HCT116 (cell line): Measurements from ENCODE around the gene MBNL2. TPM values are rescaled to one million over a fixed set of nuclear protein-coding genes. Genes with fewer than 3 reads are reported as not detected.

Experiments used
- ATAC-seq: fragments of 200-7000 bp; cut with Tn5 transposase; 2 replicates; pipeline ENCODE4 v1.9.1; 2020; ENCODE audit warnings: mild to moderate bottlenecking, moderate library complexity
- BruUV-seq: library from RNA; stranded (reverse); fragments of 400-500 nt; replicated peaks from 2 replicates; lab custom pipeline; 2021; lab: Mats Ljungman, UMichigan
- CTCF ChIA-PET: fragments of 300-600 bp; sonication (Branson Sonifier 250); formaldehyde crosslinking; loops from one replicate; lab custom pipeline; 2021; ENCODE audit warnings: antibody characterized with exemption; lab: Charles Lee
- POLR2A ChIA-PET: fragments of 300-600, 350-600 bp; sonication (Branson Sonifier 250); formaldehyde crosslinking; loops from one replicate; lab custom pipeline; 2021; ENCODE audit warnings: antibody characterized with exemption; lab: Charles Lee
- RAD21 ChIA-PET, 2 experiments: fragments of 300-600 bp; sonication (Branson Sonifier 250); formaldehyde crosslinking; loops; one replicate each; lab custom pipeline; 2023; ENCODE audit warnings: low total read pairs in 2 of 2; ENCODE audit not compliant: uncharacterized antibody in 2 of 2, unreplicated experiment in 2 of 2, low non-redundant PET in 1 of 2; lab: Charles Lee
- DNase-seq: peaks from one replicate; pipeline ENCODE4 v3.0.0-alpha.2; 2010; ENCODE audit warnings: low read depth, low spot score
- H2AFZ ChIP-seq: fragments of 200-600 bp; shearing (Covaris generic), sonication (generic); 2 replicates; pipeline ENCODE4 v1.6.1; 2017; ENCODE audit warnings: low read depth, mixed run types, mixed read lengths, antibody characterized with exemption, low read length; ENCODE audit not compliant: poor library complexity, severe bottlenecking
- H3K27ac ChIP-seq: 2 replicates; pipeline ENCODE4 v1.5.1; 2012; ENCODE audit warnings: low read depth, low read length
- H3K27me3 ChIP-seq: fragments of 200-600 bp; sonication (generic); 2 replicates; pipeline ENCODE4 v1.6.1; 2016; ENCODE audit warnings: mixed run types, low read length, mixed read lengths; ENCODE audit not compliant: insufficient read depth
- H3K36me3 ChIP-seq, 2 experiments: fragments of 200-500 bp in 1 of 2; fragments of 200-600 bp in 1 of 2; sonication (Bioruptor generic) in 1 of 2; sonication (generic) in 1 of 2; 2 replicates each; pipeline versions ENCODE4 v1.5.1 to v1.6.1; 2014 to 2016; ENCODE audit warnings: low read length in 2 of 2, inconsistent platforms in 1 of 2, mixed read lengths in 1 of 2, mixed run types in 1 of 2; ENCODE audit not compliant: insufficient read depth in 2 of 2, control insufficient read depth in 1 of 2
- H3K4me1 ChIP-seq, 2 experiments: fragments of 200-600 bp in 1 of 2; sonication (generic) in 1 of 2; 2 replicates each; pipeline versions ENCODE4 v1.5.1 to v1.6.1; 2012 to 2017; ENCODE audit warnings: low read length in 2 of 2, inconsistent platforms in 1 of 2, mild to moderate bottlenecking in 1 of 2, mixed read lengths in 1 of 2, mixed run types in 1 of 2, moderate library complexity in 1 of 2; ENCODE audit not compliant: insufficient read depth in 2 of 2, control insufficient read depth in 1 of 2
- H3K4me2 ChIP-seq: fragments of 200-600 bp; sonication (generic); 2 replicates; pipeline ENCODE4 v1.6.1; 2017; ENCODE audit warnings: mixed run types, low read length, mixed read lengths
- H3K4me3 ChIP-seq, 2 experiments: fragments of 200-600 bp in 1 of 2; sonication (generic) in 1 of 2; replicated peaks in 1 of 2; 2 replicates each; pipeline ENCODE4 v1.5.1; 2011 to 2016; ENCODE audit warnings: low read length in 2 of 2, control low read depth in 1 of 2, low read depth in 1 of 2, mild to moderate bottlenecking in 1 of 2, mixed read lengths in 1 of 2, mixed run types in 1 of 2
- H3K79me2 ChIP-seq: fragments of 200-600 bp; sonication (generic); 2 replicates; pipeline ENCODE4 v1.6.1; 2017; ENCODE audit warnings: mild to moderate bottlenecking, mixed run types, low read length, moderate library complexity, mixed read lengths; ENCODE audit not compliant: insufficient read depth
- H3K9ac ChIP-seq: fragments of 200-600 bp; sonication (generic); 2 replicates; pipeline ENCODE4 v1.6.1; 2016; ENCODE audit warnings: low read length, mixed read lengths
- H3K9me2 ChIP-seq: fragments of 200-600 bp; sonication (generic), shearing (Covaris generic); 2 replicates; pipeline ENCODE4 v1.6.1; 2017; ENCODE audit warnings: mixed run types, mild to moderate bottlenecking, moderate library complexity; ENCODE audit not compliant: insufficient read depth
- H3K9me3 ChIP-seq, 2 experiments: fragments of 200-500 bp in 1 of 2; fragments of 200-600 bp in 1 of 2; sonication (Bioruptor generic) in 1 of 2; sonication (generic) in 1 of 2; 2 replicates each; pipeline ENCODE4 v1.6.1; 2014 to 2017; ENCODE audit warnings: low read length in 2 of 2, mixed read lengths in 2 of 2, inconsistent platforms in 1 of 2, low read depth in 1 of 2, mild to moderate bottlenecking in 1 of 2, mixed run types in 1 of 2, moderate library complexity in 1 of 2; ENCODE audit not compliant: control insufficient read depth in 1 of 2, insufficient read depth in 1 of 2
- H4K20me1 ChIP-seq: fragments of 200-600 bp; sonication (generic), shearing (Covaris generic); 2 replicates; pipeline ENCODE4 v1.6.1; 2017; ENCODE audit warnings: mixed run types, mild to moderate bottlenecking, moderate library complexity; ENCODE audit not compliant: insufficient read depth
- CBX3 ChIP-seq: IDR thresholded peaks from 2 replicates; pipeline ENCODE4 v1.6.1; 2012; ENCODE audit warnings: low read depth
- CEBPB ChIP-seq: IDR thresholded peaks from 2 replicates; pipeline ENCODE4 v1.6.1; 2012; ENCODE audit warnings: low read depth
- CTCF ChIP-seq, 3 experiments: fragments of 200-600 bp in 1 of 3; sonication (generic) in 1 of 3; IDR thresholded peaks in 2 of 3; conservative IDR thresholded peaks in 1 of 3; 2 replicates each; pipeline ENCODE4 v1.5.1; 2012 to 2017; ENCODE audit warnings: low read depth in 2 of 3, low read length in 2 of 3, antibody characterized with exemption in 1 of 3, borderline replicate concordance in 1 of 3, control low read depth in 1 of 3, mild to moderate bottlenecking in 1 of 3, mixed read lengths in 1 of 3, mixed run types in 1 of 3, moderate library complexity in 1 of 3; ENCODE audit not compliant: insufficient read depth in 1 of 3
- EGR1 ChIP-seq: IDR thresholded peaks from 2 replicates; pipeline ENCODE4 v1.6.1; 2012; ENCODE audit warnings: low read depth
- EZH2 ChIP-seq: fragments of 200-600 bp; sonication (generic); IDR thresholded peaks from 2 replicates; pipeline ENCODE4 v1.6.1; 2017; ENCODE audit warnings: antibody characterized with exemption, mixed run types
- EZH2phosphoT487 ChIP-seq: fragments of 200-600 bp; IDR thresholded peaks from 2 replicates; pipeline ENCODE4 v1.6.1; 2018; ENCODE audit warnings: antibody characterized with exemption, borderline replicate concordance
- JUND ChIP-seq: IDR thresholded peaks from 2 replicates; pipeline ENCODE4 v1.6.1; 2012
- POLR2A ChIP-seq: IDR thresholded peaks from 2 replicates; pipeline ENCODE4 v1.7.0; 2011; ENCODE audit warnings: borderline replicate concordance; ENCODE audit not compliant: insufficient read depth, insufficient read length; ENCODE audit errors: extremely low read depth
- POLR2AphosphoS5 ChIP-seq: IDR thresholded peaks from 2 replicates; pipeline ENCODE4 v1.6.1; 2011; ENCODE audit warnings: mild to moderate bottlenecking, low read depth, low read length, moderate library complexity
- RAD21 ChIP-seq: IDR thresholded peaks from 2 replicates; pipeline ENCODE4 v1.6.1; 2012; ENCODE audit warnings: low read depth, mild to moderate bottlenecking
- REST ChIP-seq: IDR thresholded peaks from 2 replicates; pipeline ENCODE4 v1.6.1; 2012; ENCODE audit warnings: low read depth
- SIN3A ChIP-seq: IDR thresholded peaks from 2 replicates; pipeline ENCODE4 v1.6.1; 2012; ENCODE audit warnings: low read depth
- SRF ChIP-seq: IDR thresholded peaks from 2 replicates; pipeline ENCODE4 v1.6.1; 2012; ENCODE audit warnings: low read depth
- TCF7L2 ChIP-seq: IDR thresholded peaks from 2 replicates; pipeline ENCODE4 v1.7.0; 2011; ENCODE audit warnings: borderline replicate concordance, inconsistent platforms; ENCODE audit not compliant: insufficient read depth, insufficient read length; ENCODE audit errors: extremely low read depth
- YY1 ChIP-seq: IDR thresholded peaks from 2 replicates; pipeline ENCODE4 v1.6.1; 2011; ENCODE audit warnings: low read length, low read depth, moderate library complexity, mild to moderate bottlenecking; ENCODE audit not compliant: insufficient replicate concordance; ENCODE audit errors: extremely low read depth
- ZBTB33 ChIP-seq: IDR thresholded peaks from 2 replicates; pipeline ENCODE4 v1.6.1; 2011; ENCODE audit warnings: mild to moderate bottlenecking, low read length, moderate library complexity; ENCODE audit not compliant: insufficient replicate concordance; ENCODE audit errors: extremely low read depth
- ZNF274 ChIP-seq: fragments of 200-500 bp; sonication (Bioruptor generic); IDR thresholded peaks from 2 replicates; pipeline ENCODE4 v1.6.1; 2014; ENCODE audit warnings: mild to moderate bottlenecking, low read depth, low read length, inconsistent platforms
- intact Hi-C: fragments of 100-400 bp; cut with micrococcal nuclease; formaldehyde crosslinking; loops from 2 replicates; pipeline ENCODE4 v1.10.0; 2022
- total RNA-seq: library from RNA; stranded (reverse); gene quantifications from one replicate; pipeline ENCODE4 v1.2.1, GENCODE V29; 2021; ENCODE audit not compliant: unreplicated experiment

Gene MBNL2
- total RNA-seq, 1 experiment from 2014 or later = 73.9 TPM

DNA sequence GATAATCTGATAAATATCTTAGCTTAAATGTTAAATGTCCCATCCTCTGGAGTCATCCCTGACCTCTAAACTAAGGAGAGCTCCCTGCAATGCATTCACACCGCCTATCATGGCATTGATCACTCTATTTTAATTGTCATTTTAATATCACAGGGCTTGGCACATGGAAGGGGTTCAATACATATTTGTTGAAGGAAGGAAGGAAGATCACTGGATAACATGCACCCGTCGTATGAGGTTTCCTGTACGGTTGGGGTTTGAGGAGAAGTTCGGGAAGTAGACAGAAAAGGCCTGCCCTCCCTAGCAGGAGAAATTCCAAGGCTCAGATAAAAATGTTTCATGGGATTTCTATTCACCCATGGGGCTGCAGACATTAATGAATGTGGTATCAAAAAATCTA, 102.0 kb downstream of the MBNL2 start:
- Histone ChIP-seq H3K9me3 (no peaks in the 10 kb centered on the region), H3K9ac (no peak overlapping the region), H3K4me2 (no peak overlapping the region), H4K20me1 (no peaks in the 10 kb centered on the region), H2AFZ (no peak overlapping the region), H3K27me3 (no peaks in the 10 kb centered on the region), H3K36me3 (no peaks in the 10 kb centered on the region), H3K9me2 (no peaks in the 10 kb centered on the region), H3K4me1 (peaks cover 27 to 43% of the 10 kb centered on the region in 2 experiments), H3K27ac (no peak overlapping the region), H3K4me3 (no peak overlapping the region), H3K79me2 (peaks cover 11% of the 10 kb centered on the region; the same call in 1 of the 2 replicates)
- no TSS peak for BruUV-seq
- ChIA-PET POLR2A (no interaction called here), CTCF (no interaction called here), RAD21 (no interaction called here)
- ATAC-seq (no peak), DNase-seq (no peak)
- intact Hi-C loops = no loop called here
- TF ChIP-seq ZBTB33 (no peak), TCF7L2 (no peak), EZH2phosphoT487 (no peak), CBX3 (no peak), RAD21 (no peak), CTCF (IDR thresholded peaks at IDR 0.05 in 2 of 3, conservative IDR thresholded peaks at IDR 0.05 in 1 of 3; ENCODE audit: borderline replicate concordance in 1 of 3, insufficient read depth in 1 of 3, low read depth in 2 of 3, low read length in 2 of 3) (no peak), SRF (no peak), EZH2 (no peak), YY1 (no peak), REST (no peak), CEBPB (no peak), EGR1 (no peak), POLR2A (no peak), SIN3A (no peak), ZNF274 (no peak), POLR2AphosphoS5 (no peak), JUND (no peak)
